ENCODE data around the gene LAIR1. TPM values are rescaled to one million over a fixed set of nuclear protein-coding genes. Genes with fewer than 3 reads are reported as not detected.
"Not testable (repeated sequence)": the region's sequence is repeated elsewhere in the genome, so short reads cannot be mapped to it uniquely, and the experiment has no call there.

The LAIR1 gene
- polyA plus RNA-seq, 1 of the 3 experiments (the other 2 are of a cell fraction): not detected

DNA sequence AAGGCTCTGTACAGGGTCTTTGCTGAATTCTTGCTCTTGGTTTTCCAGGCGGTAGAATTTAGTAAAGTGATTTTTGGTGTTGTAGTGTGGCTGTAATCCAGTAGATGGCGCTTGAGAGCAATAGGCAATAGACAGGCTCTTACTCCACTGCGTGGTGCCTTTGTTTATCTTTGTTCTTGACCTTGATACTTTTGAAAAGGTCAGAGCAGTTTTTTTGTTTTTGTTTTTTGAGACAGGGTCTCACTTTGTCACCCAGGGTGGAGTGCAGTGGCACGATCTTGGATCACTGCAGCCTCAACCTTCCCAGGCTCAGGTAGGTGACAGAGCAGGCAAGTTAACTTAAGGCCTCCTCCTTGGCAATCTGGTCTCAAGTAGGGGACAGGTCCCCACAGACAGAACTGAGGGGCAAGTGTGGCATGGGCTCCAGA lies 39.5 kb downstream of the LAIR1 start:
- peak; percentile 59 for DNase-seq
- no peak overlapping the region; a peak in 1 of 4 replicates for H3K4me3 ChIP-seq (ENCODE audit: low read depth in 2 of 2, low read length in 1 of 2)
- H3K27me3 ChIP-seq (ENCODE audit: insufficient read depth): peaks cover 49% of the 10 kb centered on the region
- POLR2A ChIA-PET: no interaction called here
- no peak overlapping the region for H3K27ac ChIP-seq (ENCODE audit: low read depth in 2 of 2, low read length in 1 of 2)
- H3K4me2 ChIP-seq: no peak overlapping the region
- H2AFZ ChIP-seq (ENCODE audit: low read depth): no peak overlapping the region
- peak; percentile 51 for TF ChIP-seq SMC3 (IDR thresholded peaks at IDR 0.05; ENCODE audit: low read depth, low read length)
- no peak for TF ChIP-seq PBX3 (IDR thresholded peaks at IDR 0.05)
- TF ChIP-seq POLR2AphosphoS5 (IDR thresholded peaks at IDR 0.05; ENCODE audit: low read depth, low read length): no peak
- TF ChIP-seq RAD21 (IDR thresholded peaks at IDR 0.05; ENCODE audit: low read length): peak; percentile 48
- TF ChIP-seq CTCF (IDR thresholded peaks at IDR 0.05): peak; percentile 80
- no peak for TF ChIP-seq EP300 (IDR thresholded peaks at IDR 0.05; ENCODE audit: borderline replicate concordance in 1 of 2, low read depth in 1 of 2, low read length in 1 of 2)
- H3K9me2 ChIP-seq: no peaks in the 10 kb centered on the region
- no peaks in the 10 kb centered on the region for H3K4me1 ChIP-seq (ENCODE audit: control insufficient read depth in 1 of 2, insufficient read depth in 2 of 2, low read depth in 1 of 2, low read length in 1 of 2)
- no peaks in the 10 kb centered on the region for H3K36me3 ChIP-seq (replicated peaks in 1 of 2; ENCODE audit: control insufficient read depth in 1 of 2, insufficient read depth in 2 of 2, low read length in 1 of 2)
- 10% methylated on average over 4 of the region's 4 CpGs for WGBS (ENCODE audit: low lambda C conversion rate)
- no peaks in the 10 kb centered on the region for H3F3A ChIP-seq (replicated peaks; ENCODE audit: insufficient read depth)
- CTCF ChIA-PET: interaction anchor here (0.8 to 2.2 kb wide), 14 partner anchors 9 to 104 kb away, joined by 3 to 22 read pairs (median 4); partner anchors contain the start of genes LILRA4 and LILRA5
- no peaks in the 10 kb centered on the region for H3K9me3 ChIP-seq
- H4K20me1 ChIP-seq (ENCODE audit: insufficient read depth): no peaks in the 10 kb centered on the region
- no peaks in the 10 kb centered on the region for H3K79me2 ChIP-seq (ENCODE audit: insufficient read depth)
- no peak overlapping the region for H3K9ac ChIP-seq

- Histone ChIP-seq H3K4me2 (no peak overlapping the region), H3K27me3 (ENCODE audit: insufficient read depth) (peaks cover 49% of the 10 kb centered on the region), H3K4me1 (ENCODE audit: control insufficient read depth in 1 of 2, insufficient read depth in 2 of 2, low read depth in 1 of 2, low read length in 1 of 2) (no peaks in the 10 kb centered on the region), H3K36me3 (replicated peaks in 1 of 2; ENCODE audit: control insufficient read depth in 1 of 2, insufficient read depth in 2 of 2, low read length in 1 of 2) (no peaks in the 10 kb centered on the region), H2AFZ (ENCODE audit: low read depth) (no peak overlapping the region), H3K9me2 (no peaks in the 10 kb centered on the region), H3K9ac (no peak overlapping the region), H3F3A (replicated peaks; ENCODE audit: insufficient read depth) (no peaks in the 10 kb centered on the region), H3K4me3 (ENCODE audit: low read depth in 2 of 2, low read length in 1 of 2) (no peak overlapping the region), H3K27ac (ENCODE audit: low read depth in 2 of 2, low read length in 1 of 2) (no peak overlapping the region), H3K9me3 (no peaks in the 10 kb centered on the region), H3K79me2 (ENCODE audit: insufficient read depth) (no peaks in the 10 kb centered on the region), H4K20me1 (ENCODE audit: insufficient read depth) (no peaks in the 10 kb centered on the region)
- CTCF ChIA-PET: interaction anchor here (0.8 to 1.8 kb wide), 9 partner anchors 9 to 67 kb away, joined by 3 to 22 read pairs (median 4); no protein-coding TSS in a partner anchor
- WGBS (ENCODE audit: low lambda C conversion rate): 0% methylated on average over 3 of the region's 3 CpGs
- no peak for DNase-seq
- TF ChIP-seq ZBTB33 (IDR thresholded peaks at IDR 0.05; ENCODE audit: borderline replicate concordance, low read depth) (no peak), TEAD4 (IDR thresholded peaks at IDR 0.05; ENCODE audit: borderline replicate concordance, insufficient read depth) (no peak), EP300 (IDR thresholded peaks at IDR 0.05; ENCODE audit: borderline replicate concordance in 1 of 2, low read depth in 1 of 2, low read length in 1 of 2) (no peak), USF2 (IDR thresholded peaks at IDR 0.05; ENCODE audit: borderline replicate concordance, low read depth, low read length) (no peak), RAD21 (IDR thresholded peaks at IDR 0.05; ENCODE audit: low read length) (no peak), RXRA (IDR thresholded peaks at IDR 0.05; ENCODE audit: borderline replicate concordance, low read depth) (no peak), GATA2 (CRISPR knock-in tag; IDR thresholded peaks at IDR 0.05) (no peak)
- POLR2A ChIA-PET: no interaction called here
Observed at GRCh38 chr19:54324071-54324470, 40.7 kb downstream of the LAIR1 start.

DNA sequence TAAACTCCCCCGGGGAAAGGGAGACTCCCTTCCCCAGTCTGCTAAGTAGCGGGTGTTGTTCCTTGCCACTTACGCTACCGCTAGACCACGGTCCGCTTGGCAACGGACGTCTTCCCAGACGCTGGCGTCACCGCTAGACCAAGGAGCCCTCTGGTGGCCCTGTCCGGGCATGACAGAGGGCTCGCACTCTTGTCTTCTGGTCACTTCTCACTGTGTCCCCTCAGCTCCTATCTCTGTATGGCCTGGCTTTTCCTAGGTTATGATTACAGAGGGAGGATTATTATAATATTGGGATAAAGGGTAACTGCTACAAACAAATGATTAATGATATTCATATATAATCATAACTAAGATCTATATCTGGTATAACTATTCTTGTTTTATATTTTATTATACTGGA lies 41.8 kb downstream of the LAIR1 start:
- H3F3A ChIP-seq (replicated peaks; ENCODE audit: insufficient read depth); POLR2A ChIA-PET; DNase-seq; H4K20me1 ChIP-seq (ENCODE audit: insufficient read depth); H3K79me2 ChIP-seq (ENCODE audit: insufficient read depth); H3K4me2 ChIP-seq; H2AFZ ChIP-seq (ENCODE audit: low read depth); H3K9me3 ChIP-seq; H3K27ac ChIP-seq (ENCODE audit: low read depth in 2 of 2, low read length in 1 of 2); H3K9ac ChIP-seq; H3K36me3 ChIP-seq (replicated peaks in 1 of 2; ENCODE audit: control insufficient read depth in 1 of 2, insufficient read depth in 2 of 2, low read length in 1 of 2); H3K4me3 ChIP-seq (ENCODE audit: low read depth in 2 of 2, low read length in 1 of 2); H3K4me1 ChIP-seq (ENCODE audit: control insufficient read depth in 1 of 2, insufficient read depth in 2 of 2, low read depth in 1 of 2, low read length in 1 of 2); CTCF ChIA-PET; H3K9me2 ChIP-seq: not testable (repeated sequence)
- WGBS (ENCODE audit: low lambda C conversion rate): no CpG with 5 or more reads among the region's 13 CpGs
- peaks cover 49% of the 10 kb centered on the region for H3K27me3 ChIP-seq (ENCODE audit: insufficient read depth)
